ENCODE data around the gene OR6S1.
"Not testable (repeated sequence)": the region's sequence is repeated elsewhere in the genome, so short reads cannot be mapped to it uniquely, and the experiment has no call there.

OR6S1 gene

GRCh38 chr14:20630340-20631022 is 11.0 kb downstream of the OR6S1 start:
- DNase-seq, result no peak

- DNase-seq, result no peak
Measured at GRCh38 chr14:20628063-20628854, 13.2 kb downstream of the OR6S1 start.

GRCh38 chr14:20627346-20628027 is 14.0 kb downstream of the OR6S1 start:
- no peak for DNase-seq

GRCh38 chr14:20626274-20626673 is 15.2 kb downstream of the OR6S1 start:
- no peak for DNase-seq

GRCh38 chr14:20624495-20625070 is 16.9 kb downstream of the OR6S1 start:
- DNase-seq, result no peak

GRCh38 chr14:20623798-20624197 is 17.7 kb downstream of the OR6S1 start:
- DNase-seq, result no peak

GRCh38 chr14:20622816-20623291 is 18.6 kb downstream of the OR6S1 start:
- no peak for DNase-seq

GRCh38 chr14:20620798-20621478 is 20.6 kb downstream of the OR6S1 start:
- no peak for DNase-seq

- DNase-seq, result not testable (repeated sequence)
Measured at GRCh38 chr14:20619688-20620087, 21.8 kb downstream of the OR6S1 start.

- no peak for DNase-seq
Measured at GRCh38 chr14:20618271-20618749, 23.2 kb downstream of the OR6S1 start.

- no peak for DNase-seq
Measured at GRCh38 chr14:20617138-20618003, 24.1 kb downstream of the OR6S1 start.

GRCh38 chr14:20615996-20616395 is 25.5 kb downstream of the OR6S1 start:
- no peak for DNase-seq

- no peak for DNase-seq
Measured at GRCh38 chr14:20614038-20614840, 27.3 kb downstream of the OR6S1 start.

GRCh38 chr14:20613094-20614037 is 28.1 kb downstream of the OR6S1 start:
- DNase-seq, result peak; percentile 94

GRCh38 chr14:20612403-20612802 is 29.1 kb downstream of the OR6S1 start:
- DNase-seq, result no peak

- DNase-seq, result no peak
Measured at GRCh38 chr14:20611277-20611676, 30.2 kb downstream of the OR6S1 start.

GRCh38 chr14:20610002-20610765 is 31.3 kb downstream of the OR6S1 start:
- peak; percentile 58 for DNase-seq

- DNase-seq, result peak; percentile 74
Measured at GRCh38 chr14:20609215-20610001, 32.1 kb downstream of the OR6S1 start.
